ENCODE measurements around the gene PCDHA1.

- TF ChIP-seq CTCF (IDR thresholded peaks at IDR 0.05; ENCODE audit: extremely low read depth in 1 of 2, insufficient read depth in 1 of 2, low read depth in 1 of 2, low read length in 2 of 2) (no peak), POLR2A (IDR thresholded peaks at IDR 0.05; ENCODE audit: low read depth, low read length) (no peak), EZH2 (IDR thresholded peaks at IDR 0.05; ENCODE audit: borderline replicate concordance, low read depth, low read length, severe bottlenecking) (no peak), POLR2AphosphoS5 (IDR thresholded peaks at IDR 0.05; ENCODE audit: insufficient read depth, low read depth, low read length) (no peak)
- TF ChIP-seq, protein P1, sequence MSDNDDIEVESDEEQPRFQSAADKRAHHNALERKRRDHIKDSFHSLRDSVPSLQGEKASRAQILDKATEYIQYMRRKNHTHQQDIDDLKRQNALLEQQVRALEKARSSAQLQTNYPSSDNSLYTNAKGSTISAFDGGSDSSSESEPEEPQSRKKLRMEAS (IDR thresholded peaks at IDR 0.05; ENCODE audit: insufficient read depth, insufficient read length), result no peak
These were observed 72.0 kb downstream of the PCDHA1 start for GRCh38 chr5:140857987-140858240.
